ENCODE results near the gene NTSR1. TPM values are rescaled to one million over a fixed set of nuclear protein-coding genes. Genes with fewer than 3 reads are reported as not detected.

The NTSR1 gene
- total and polyA plus RNA-seq, 2 experiments from 2014 or later, result 0.15 to 1.4 TPM

GRCh38 chr20:62800314-62801259 lies 92.0 kb downstream of the NTSR1 start (continued):
- TF ChIP-seq CREB1 (CRISPR knock-in tag; IDR thresholded peaks at IDR 0.05; ENCODE audit: low read depth), result no peak
- TF ChIP-seq EZH2phosphoT487 (IDR thresholded peaks at IDR 0.05; ENCODE audit: unreplicated experiment), result no peak
- no peak for TF ChIP-seq ETS1 (IDR thresholded peaks at IDR 0.05)
- TF ChIP-seq JUNB (IDR thresholded peaks at IDR 0.05; ENCODE audit: unreplicated experiment), result no peak

- Mint-ChIP-seq H3K27me3 (ENCODE audit: insufficient read depth, low read depth, poor library complexity) (peaks cover 36% of the 10 kb centered on the region), H3K27ac (no peak overlapping the region), H3K36me3 (ENCODE audit: low read depth) (peaks cover 30% of the 10 kb centered on the region), H3K4me3 (no peak overlapping the region), H3K4me1 (peaks cover 9% of the 10 kb centered on the region; the same call in 1 of the 3 replicates), H3K9me3 (no peaks in the 10 kb centered on the region)
- H3F3A ChIP-seq (replicated peaks; ENCODE audit: low read depth), result peaks cover 12% of the 10 kb centered on the region; the same call in 1 of the 2 replicates
- ATAC-seq, result no peak
- H3K27ac ChIP-seq (ENCODE audit: low read depth), result no peak overlapping the region
- peaks cover 7% of the 10 kb centered on the region; the same call in 1 of the 2 replicates for H3K36me3 ChIP-seq (ENCODE audit: insufficient read depth)
- no peak overlapping the region for H3K4me2 ChIP-seq
- peaks cover 7% of the 10 kb centered on the region for H4K20me1 ChIP-seq (replicated peaks; ENCODE audit: insufficient read depth)
- H3K27me3 ChIP-seq (ENCODE audit: insufficient read depth), result peaks cover 8% of the 10 kb centered on the region; the same call in 1 of the 2 replicates
- no peak overlapping the region for H2AFZ ChIP-seq
- peaks cover 17% of the 10 kb centered on the region; the same call in 1 of the 2 replicates for H3K4me1 ChIP-seq (ENCODE audit: insufficient read depth)
- no peak overlapping the region for H3K4me3 ChIP-seq
- H3K79me2 ChIP-seq (replicated peaks; ENCODE audit: insufficient read depth), result peaks cover 7% of the 10 kb centered on the region; the same call in 1 of the 2 replicates
- no peaks in the 10 kb centered on the region for H3K9me2 ChIP-seq (ENCODE audit: insufficient read depth)
- no peak for DNase-seq (ENCODE audit: low spot score)
- TF ChIP-seq EZH2phosphoT487 (IDR thresholded peaks at IDR 0.05; ENCODE audit: unreplicated experiment) (no peak), NANOG (IDR thresholded peaks at IDR 0.05; ENCODE audit: borderline replicate concordance) (no peak), ZNF114 (CRISPR knock-in tag; IDR thresholded peaks at IDR 0.05) (no peak), JUNB (IDR thresholded peaks at IDR 0.05; ENCODE audit: unreplicated experiment) (no peak), ZNF331 (CRISPR knock-in tag; IDR thresholded peaks at IDR 0.05; ENCODE audit: low read depth) (no peak), POLR2AphosphoS5 (IDR thresholded peaks at IDR 0.05; ENCODE audit: low read depth) (no peak), STAT1 (IDR thresholded peaks at IDR 0.05; ENCODE audit: unreplicated experiment) (no peak), CTCF (conservative IDR thresholded peaks at IDR 0.05; ENCODE audit: low read depth in 2 of 2) (no peak), CREB1 (CRISPR knock-in tag; IDR thresholded peaks at IDR 0.05; ENCODE audit: low read depth) (no peak), ETS1 (IDR thresholded peaks at IDR 0.05) (no peak), REST (IDR thresholded peaks at IDR 0.05; ENCODE audit: unreplicated experiment) (no peak), EZH2 (IDR thresholded peaks at IDR 0.05; ENCODE audit: low read depth, unreplicated experiment) (no peak)
Measured at GRCh38 chr20:62801284-62802010, 92.8 kb downstream of the NTSR1 start.

All from GM23338 (cell line).